Nucleus accumbens (tissue), 56 donors: ENCODE measurements around the gene VAV2.

Experiments
- DNase-seq, 56 donors: peaks; one replicate each; lab custom pipeline; 2025; lab: John Stamatoyannopoulos, UW

Gene VAV2

GRCh38 chr9:133791735-133792649 lies 200.1 kb downstream of the VAV2 start:
- DNase-seq = no peak

GRCh38 chr9:133791069-133791468 lies 201.1 kb downstream of the VAV2 start:
- no peak for DNase-seq

- peak in 2 of 56 donors; percentile 37 to 46 for DNase-seq
Measured at GRCh38 chr9:133789778-133790177, 202.3 kb downstream of the VAV2 start.

- DNase-seq = peak in 55 of 56 donors; percentile 20 to 94 (median 81)
Measured at GRCh38 chr9:133788819-133789717, 203.1 kb downstream of the VAV2 start.

- DNase-seq = no peak
Measured at GRCh38 chr9:133788045-133788818, 203.9 kb downstream of the VAV2 start.

DNA sequence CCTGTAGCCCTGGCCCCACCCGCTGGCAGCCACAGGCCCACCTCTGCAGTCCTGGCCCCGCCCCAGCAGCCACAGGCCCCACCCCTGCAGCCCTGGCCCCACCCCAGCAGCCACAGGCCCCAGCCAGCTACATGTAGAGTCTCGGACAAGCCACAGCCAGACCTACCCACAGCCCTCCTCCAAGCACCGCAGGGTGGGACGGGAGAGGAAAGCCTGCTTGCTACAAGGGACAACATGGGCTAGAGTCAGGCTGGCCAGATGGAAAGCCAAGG lies 204.4 kb downstream of the VAV2 start:
- DNase-seq = peak in 8 of 56 donors; percentile 4 to 35 (median 12)

GRCh38 chr9:133786907-133787753 lies 205.0 kb downstream of the VAV2 start:
- no peak for DNase-seq

- DNase-seq = peak in 1 of 56 donors; percentile 18
Measured at GRCh38 chr9:133786371-133786753, 205.8 kb downstream of the VAV2 start.

- DNase-seq = no peak
Measured at GRCh38 chr9:133785753-133786370, 206.3 kb downstream of the VAV2 start.

DNA sequence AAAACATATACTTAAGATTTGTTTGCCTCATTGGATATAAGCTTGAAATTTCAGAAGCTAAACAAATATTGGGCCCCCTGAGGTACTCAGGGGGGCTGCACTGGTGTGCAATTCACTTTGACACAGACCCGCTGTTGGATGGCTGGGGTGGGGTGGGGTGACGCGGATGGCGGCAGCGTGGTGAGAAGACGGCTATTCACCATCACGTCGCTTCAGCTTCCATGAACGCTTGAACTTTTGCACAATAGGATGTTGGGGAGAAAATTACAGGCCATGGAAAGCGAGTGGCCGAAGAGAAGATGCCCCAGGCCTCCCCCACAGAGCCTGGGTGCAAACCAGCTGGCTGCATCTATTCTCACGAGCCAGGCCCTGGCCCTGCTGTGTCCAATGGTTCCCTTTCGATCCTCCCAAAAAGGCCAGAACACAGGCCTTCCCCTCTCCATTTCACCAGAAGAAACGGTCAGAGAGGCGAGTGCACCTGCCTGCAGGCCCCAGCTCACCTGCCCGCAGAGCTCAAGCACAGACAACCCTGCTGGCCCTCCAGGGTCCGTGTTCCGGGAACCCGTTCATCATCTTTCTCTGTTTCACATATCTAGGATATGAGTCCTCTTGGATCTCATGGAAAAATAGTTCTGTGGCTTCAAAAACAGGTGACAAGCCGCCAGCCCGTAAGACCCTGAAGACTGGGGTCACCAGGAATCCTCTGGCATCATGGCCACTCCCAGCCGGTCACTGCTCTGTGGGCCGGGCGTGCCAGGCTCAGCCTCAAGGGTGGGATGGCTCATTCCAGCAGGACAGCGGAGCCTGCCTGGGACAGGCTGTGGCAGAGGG lies 207.2 kb downstream of the VAV2 start:
- DNase-seq = no peak

DNA sequence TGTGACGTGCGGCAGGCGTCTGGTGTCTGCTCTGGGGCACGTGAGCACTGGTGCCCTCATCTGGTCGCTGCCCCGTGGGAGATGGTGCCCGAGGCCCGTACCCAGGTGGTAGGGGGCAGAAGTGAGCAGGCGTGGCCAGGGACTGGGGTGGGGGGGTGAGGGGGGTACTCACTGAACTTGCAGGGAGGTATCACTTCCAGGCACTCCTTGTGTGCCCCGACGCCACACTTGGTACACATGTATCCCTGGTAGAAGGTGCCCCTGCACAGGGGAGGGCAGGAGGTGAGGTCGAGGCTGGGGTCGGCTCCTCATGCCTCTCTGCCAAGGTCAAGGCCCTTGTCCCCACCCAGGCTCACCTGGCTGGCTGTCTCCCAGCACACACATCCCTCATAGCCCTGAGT lies 208.8 kb downstream of the VAV2 start:
- no peak for DNase-seq

DNA sequence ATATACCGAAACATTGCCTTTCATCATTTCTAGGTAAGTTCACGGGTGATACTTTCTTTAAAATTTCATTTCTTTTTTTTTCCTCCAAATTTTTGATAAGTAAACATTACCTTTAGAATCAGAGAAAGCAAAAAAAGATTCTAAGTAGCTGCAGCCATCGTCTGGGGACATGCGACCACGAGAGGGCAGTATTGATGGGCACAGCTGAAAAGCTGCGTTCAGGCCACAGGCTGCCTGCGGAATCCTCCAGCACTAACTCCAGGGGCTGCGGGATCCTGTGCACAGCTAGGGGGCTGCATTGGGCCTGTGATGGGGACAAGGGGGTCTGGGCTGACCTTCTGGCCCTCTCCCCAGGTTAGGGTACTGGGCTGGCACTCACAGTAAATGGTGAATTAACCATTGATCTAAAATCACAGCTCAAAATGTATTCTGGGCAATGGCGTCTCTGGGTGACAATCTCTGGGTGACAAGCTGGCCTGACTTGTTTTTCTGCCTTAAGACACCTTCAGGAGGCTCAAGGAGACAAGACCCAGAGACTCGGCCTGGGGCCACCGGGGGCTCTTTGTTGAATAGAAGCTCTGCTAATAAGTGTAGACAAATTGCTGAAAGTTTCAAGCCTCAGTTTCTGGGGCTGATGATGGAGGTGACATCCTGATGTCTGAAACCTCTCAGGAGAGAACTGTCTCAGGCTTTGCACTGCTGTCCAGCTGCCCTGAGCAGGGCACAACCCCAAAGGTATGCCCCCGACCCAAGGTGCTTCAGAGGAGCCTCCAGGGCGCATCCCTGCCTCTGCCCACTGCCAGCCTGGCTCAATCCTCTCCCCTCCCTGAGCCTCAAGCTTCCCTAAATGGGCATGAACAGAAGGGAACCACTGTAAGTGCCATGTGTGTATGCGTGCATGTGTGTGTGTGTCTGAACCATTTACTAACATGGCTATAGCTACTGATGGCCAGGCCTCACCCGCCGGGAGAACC lies 209.7 kb downstream of the VAV2 start:
- DNase-seq = peak in 46 of 56 donors; percentile 10 to 86 (median 42)

DNA sequence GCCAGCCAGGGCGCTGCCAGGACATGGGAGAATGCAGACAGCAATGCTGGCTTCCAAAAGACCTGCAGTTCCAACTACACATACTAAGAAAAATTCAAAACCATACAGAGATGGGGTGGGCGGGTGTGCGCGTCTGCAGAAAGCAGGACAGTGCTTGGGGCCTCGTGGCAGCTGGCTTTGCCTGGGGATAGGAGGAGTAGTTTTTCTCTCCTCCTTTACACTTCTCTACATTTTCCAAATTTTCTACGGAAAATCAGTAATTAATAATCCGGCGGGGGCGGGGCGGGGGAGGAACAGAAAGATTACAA lies 210.3 kb downstream of the VAV2 start:
- DNase-seq = no peak

GRCh38 chr9:133780962-133781827 lies 210.9 kb downstream of the VAV2 start:
- no peak for DNase-seq

DNA sequence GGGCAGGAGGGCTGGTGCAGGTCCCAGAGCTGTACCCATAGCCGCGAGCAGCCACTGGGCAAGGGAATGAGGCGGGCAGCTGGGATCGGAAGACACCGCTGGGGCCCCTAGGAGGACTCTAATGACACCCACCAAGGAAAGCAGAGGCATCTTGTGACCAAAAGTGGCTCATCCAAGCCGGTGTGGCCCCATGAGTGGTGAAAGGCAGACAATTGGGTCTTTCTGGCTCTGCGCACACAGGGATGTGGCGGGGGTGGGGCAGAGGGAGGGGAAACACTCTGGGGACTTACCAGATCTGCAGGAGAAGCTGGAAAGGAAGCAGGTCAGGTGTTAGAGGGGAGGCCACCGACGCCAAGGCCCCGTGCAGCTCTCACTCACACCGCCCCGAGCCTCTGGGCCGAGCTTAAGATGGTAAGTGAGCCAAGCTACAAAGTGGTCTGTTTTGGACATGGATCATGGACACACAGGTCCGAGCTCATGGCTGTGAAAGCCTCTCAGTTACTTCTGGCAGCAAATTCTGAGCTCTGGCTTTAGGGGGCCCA lies 211.6 kb downstream of the VAV2 start:
- DNase-seq = no peak
